Measurements from ENCODE around the gene GAS2.

GAS2 gene

DNA sequence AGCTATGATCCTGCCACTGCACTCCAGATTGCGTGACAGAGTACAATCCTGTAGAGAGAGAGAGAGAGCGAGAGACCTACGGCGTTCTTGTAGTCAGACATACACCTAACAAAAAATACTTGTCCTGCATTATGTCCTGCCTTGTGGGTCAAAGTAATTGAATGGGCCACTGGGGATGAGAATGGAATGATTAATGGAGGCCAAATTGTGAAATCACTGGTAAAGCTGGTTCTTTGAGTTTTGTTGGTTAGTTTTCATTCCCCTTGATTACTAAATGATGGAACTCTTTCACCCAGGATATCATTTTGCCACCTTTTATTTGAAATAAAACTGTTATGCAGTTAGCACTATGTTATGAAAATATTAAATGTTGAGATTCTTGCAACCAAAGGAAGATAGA lies 18.7 kb downstream of the GAS2 start:
- no peak overlapping the region for H3K4me3 ChIP-seq (ENCODE audit: low read depth, low read length)
- DNase-seq (ENCODE audit: low read depth) = no peak
- TF ChIP-seq CTCF (IDR thresholded peaks at IDR 0.05; ENCODE audit: insufficient read depth, low read depth, low read length, missing control alignments) = no peak

DNA sequence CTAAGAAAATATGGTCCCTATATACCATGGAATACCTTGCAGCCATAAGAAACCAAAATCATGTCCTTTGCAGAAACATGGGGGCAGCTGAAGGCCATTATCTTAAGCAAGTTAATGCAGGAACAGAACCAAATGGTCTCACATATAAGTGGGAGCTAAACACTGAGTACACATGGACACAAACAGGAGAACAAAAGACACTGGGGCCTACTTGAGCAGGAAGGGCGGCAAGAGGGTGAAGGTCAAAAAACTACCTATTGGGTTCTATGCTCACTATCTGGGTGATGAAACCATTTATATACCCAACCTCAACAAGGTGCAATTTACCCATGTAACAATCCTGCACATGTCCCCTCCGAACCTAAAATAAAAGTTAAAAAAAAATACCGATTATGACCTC lies 22.5 kb downstream of the GAS2 start:
- no peak for DNase-seq (ENCODE audit: low read depth)
- no peak for TF ChIP-seq CTCF (IDR thresholded peaks at IDR 0.05; ENCODE audit: insufficient read depth, low read depth, low read length, missing control alignments)
- no peak overlapping the region for H3K4me3 ChIP-seq (ENCODE audit: low read depth, low read length)

DNA sequence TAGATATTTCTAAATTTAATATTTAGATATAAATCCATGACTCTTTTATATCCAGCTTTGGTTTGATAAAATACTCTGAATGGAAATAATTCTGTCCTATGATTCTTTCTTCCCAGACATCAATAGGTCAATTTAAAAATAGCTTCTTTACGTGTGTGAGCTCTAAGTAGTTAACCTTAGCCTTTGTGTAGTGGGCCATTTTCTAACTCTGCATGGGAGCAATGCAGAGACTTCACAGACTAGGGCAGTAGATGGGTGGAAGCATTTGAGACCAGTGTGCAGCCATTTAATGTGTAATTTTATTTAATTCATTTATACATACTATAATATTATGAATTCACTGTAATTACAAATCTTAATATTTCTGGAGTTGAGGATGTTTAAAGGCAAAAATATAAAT lies 23.8 kb downstream of the GAS2 start:
- H3K4me3 ChIP-seq (ENCODE audit: low read depth, low read length) = no peak overlapping the region
- no peak for TF ChIP-seq CTCF (IDR thresholded peaks at IDR 0.05; ENCODE audit: insufficient read depth, low read depth, low read length, missing control alignments)
- no peak for DNase-seq (ENCODE audit: low read depth)

- no peak overlapping the region for H3K4me3 ChIP-seq (ENCODE audit: low read depth, low read length)
- no peak for DNase-seq (ENCODE audit: low read depth)
- TF ChIP-seq CTCF (IDR thresholded peaks at IDR 0.05; ENCODE audit: insufficient read depth, low read depth, low read length, missing control alignments) = no peak
Observed at GRCh38 chr11:22690871-22691270, 24.5 kb downstream of the GAS2 start.

DNA sequence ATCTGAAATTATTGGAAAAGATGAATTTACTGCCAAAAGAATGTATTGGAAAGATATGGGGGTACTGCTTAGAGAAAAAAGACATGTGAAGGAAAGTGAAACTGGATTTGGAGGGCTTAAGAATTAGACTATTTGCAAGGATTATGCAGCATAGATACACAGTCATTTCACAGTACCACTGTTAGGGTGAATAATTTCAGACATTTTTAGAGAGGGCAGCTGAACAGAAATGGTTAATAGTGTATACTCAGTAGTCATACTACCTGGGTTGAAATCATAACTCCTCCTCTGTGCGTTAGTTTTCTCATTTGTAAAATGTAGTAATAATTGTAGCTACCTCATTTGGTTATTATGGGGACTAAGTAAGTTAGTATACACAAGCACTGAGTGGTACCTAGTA lies 33.0 kb downstream of the GAS2 start:
- no peak overlapping the region for H3K4me3 ChIP-seq (ENCODE audit: low read depth, low read length)
- no peak for TF ChIP-seq CTCF (IDR thresholded peaks at IDR 0.05; ENCODE audit: insufficient read depth, low read depth, low read length, missing control alignments)
- DNase-seq (ENCODE audit: low read depth) = no peak

DNA sequence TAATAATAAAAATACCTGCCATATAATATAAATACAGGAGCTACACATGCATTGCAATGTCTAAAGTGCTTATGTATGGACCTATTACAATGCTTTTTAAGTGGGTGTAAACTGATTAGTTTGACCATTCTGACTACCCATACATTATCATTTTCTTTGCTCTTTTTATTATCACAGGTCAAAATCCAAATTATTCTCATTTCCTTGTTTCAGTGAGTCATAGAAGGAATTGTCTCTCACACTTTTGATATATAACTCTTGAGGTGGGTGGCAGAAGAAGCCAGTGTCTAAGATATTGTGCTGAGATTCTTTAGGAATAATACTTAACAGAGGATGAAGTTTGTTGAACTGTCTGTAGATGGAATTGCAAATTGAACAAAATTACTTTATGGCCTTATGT lies 35.6 kb downstream of the GAS2 start:
- TF ChIP-seq CTCF (IDR thresholded peaks at IDR 0.05; ENCODE audit: insufficient read depth, low read depth, low read length, missing control alignments) = no peak
- DNase-seq (ENCODE audit: low read depth) = no peak
- H3K4me3 ChIP-seq (ENCODE audit: low read depth, low read length) = no peak overlapping the region

- DNase-seq (ENCODE audit: low read depth) = no peak
- H3K4me3 ChIP-seq (ENCODE audit: low read depth, low read length) = no peak overlapping the region
- no peak for TF ChIP-seq CTCF (IDR thresholded peaks at IDR 0.05; ENCODE audit: insufficient read depth, low read depth, low read length, missing control alignments)
Observed at GRCh38 chr11:22703040-22703439, 36.6 kb downstream of the GAS2 start.
